HCT116 (cell line): Measurements from ENCODE around the gene TCHP.

ENCODE experiments used
- CBX3 ChIP-seq: IDR thresholded peaks from 2 replicates; pipeline ENCODE4 v1.6.1; 2012; ENCODE audit warnings: low read depth
- CEBPB ChIP-seq: IDR thresholded peaks from 2 replicates; pipeline ENCODE4 v1.6.1; 2012; ENCODE audit warnings: low read depth
- EGR1 ChIP-seq: IDR thresholded peaks from 2 replicates; pipeline ENCODE4 v1.6.1; 2012; ENCODE audit warnings: low read depth
- EZH2 ChIP-seq: fragments of 200-600 bp; sonication (generic); IDR thresholded peaks from 2 replicates; pipeline ENCODE4 v1.6.1; 2017; ENCODE audit warnings: antibody characterized with exemption, mixed run types
- EZH2phosphoT487 ChIP-seq: fragments of 200-600 bp; IDR thresholded peaks from 2 replicates; pipeline ENCODE4 v1.6.1; 2018; ENCODE audit warnings: antibody characterized with exemption, borderline replicate concordance
- JUND ChIP-seq: IDR thresholded peaks from 2 replicates; pipeline ENCODE4 v1.6.1; 2012
- POLR2A ChIP-seq: IDR thresholded peaks from 2 replicates; pipeline ENCODE4 v1.7.0; 2011; ENCODE audit warnings: borderline replicate concordance; ENCODE audit not compliant: insufficient read depth, insufficient read length; ENCODE audit errors: extremely low read depth
- POLR2AphosphoS5 ChIP-seq: IDR thresholded peaks from 2 replicates; pipeline ENCODE4 v1.6.1; 2011; ENCODE audit warnings: mild to moderate bottlenecking, low read depth, low read length, moderate library complexity
- RAD21 ChIP-seq: IDR thresholded peaks from 2 replicates; pipeline ENCODE4 v1.6.1; 2012; ENCODE audit warnings: low read depth, mild to moderate bottlenecking
- ZBTB33 ChIP-seq: IDR thresholded peaks from 2 replicates; pipeline ENCODE4 v1.6.1; 2011; ENCODE audit warnings: mild to moderate bottlenecking, low read length, moderate library complexity; ENCODE audit not compliant: insufficient replicate concordance; ENCODE audit errors: extremely low read depth
- ZNF274 ChIP-seq: fragments of 200-500 bp; sonication (Bioruptor generic); IDR thresholded peaks from 2 replicates; pipeline ENCODE4 v1.6.1; 2014; ENCODE audit warnings: mild to moderate bottlenecking, low read depth, low read length, inconsistent platforms
- TF ChIP-seq, protein P1 (sequence below), 3 experiments: fragments of 200-600 bp in 1 of 3; sonication (generic) in 1 of 3; IDR thresholded peaks in 2 of 3; conservative IDR thresholded peaks in 1 of 3; 2 replicates each; pipeline ENCODE4 v1.5.1; 2012 to 2017; ENCODE audit warnings: low read depth in 2 of 3, low read length in 2 of 3, antibody characterized with exemption in 1 of 3, borderline replicate concordance in 1 of 3, control low read depth in 1 of 3, mild to moderate bottlenecking in 1 of 3, mixed read lengths in 1 of 3, mixed run types in 1 of 3, moderate library complexity in 1 of 3; ENCODE audit not compliant: insufficient read depth in 1 of 3
- TF ChIP-seq, protein P2 (sequence below): IDR thresholded peaks from 2 replicates; pipeline ENCODE4 v1.6.1; 2012

- TF ChIP-seq POLR2A (no peak), CBX3 (no peak), JUND (no peak), CEBPB (no peak), ZBTB33 (no peak), EZH2phosphoT487 (no peak), RAD21 (no peak), POLR2AphosphoS5 (no peak), EZH2 (no peak), EGR1 (no peak), ZNF274 (no peak)
- TF ChIP-seq, protein P1, sequence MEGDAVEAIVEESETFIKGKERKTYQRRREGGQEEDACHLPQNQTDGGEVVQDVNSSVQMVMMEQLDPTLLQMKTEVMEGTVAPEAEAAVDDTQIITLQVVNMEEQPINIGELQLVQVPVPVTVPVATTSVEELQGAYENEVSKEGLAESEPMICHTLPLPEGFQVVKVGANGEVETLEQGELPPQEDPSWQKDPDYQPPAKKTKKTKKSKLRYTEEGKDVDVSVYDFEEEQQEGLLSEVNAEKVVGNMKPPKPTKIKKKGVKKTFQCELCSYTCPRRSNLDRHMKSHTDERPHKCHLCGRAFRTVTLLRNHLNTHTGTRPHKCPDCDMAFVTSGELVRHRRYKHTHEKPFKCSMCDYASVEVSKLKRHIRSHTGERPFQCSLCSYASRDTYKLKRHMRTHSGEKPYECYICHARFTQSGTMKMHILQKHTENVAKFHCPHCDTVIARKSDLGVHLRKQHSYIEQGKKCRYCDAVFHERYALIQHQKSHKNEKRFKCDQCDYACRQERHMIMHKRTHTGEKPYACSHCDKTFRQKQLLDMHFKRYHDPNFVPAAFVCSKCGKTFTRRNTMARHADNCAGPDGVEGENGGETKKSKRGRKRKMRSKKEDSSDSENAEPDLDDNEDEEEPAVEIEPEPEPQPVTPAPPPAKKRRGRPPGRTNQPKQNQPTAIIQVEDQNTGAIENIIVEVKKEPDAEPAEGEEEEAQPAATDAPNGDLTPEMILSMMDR (IDR thresholded peaks at IDR 0.05 in 2 of 3, conservative IDR thresholded peaks at IDR 0.05 in 1 of 3; ENCODE audit: borderline replicate concordance in 1 of 3, insufficient read depth in 1 of 3, low read depth in 2 of 3, low read length in 2 of 3), result no peak
- TF ChIP-seq, protein P2, sequence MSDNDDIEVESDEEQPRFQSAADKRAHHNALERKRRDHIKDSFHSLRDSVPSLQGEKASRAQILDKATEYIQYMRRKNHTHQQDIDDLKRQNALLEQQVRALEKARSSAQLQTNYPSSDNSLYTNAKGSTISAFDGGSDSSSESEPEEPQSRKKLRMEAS, result no peak
Observed at GRCh38 chr12:109939504-109939903, 39.4 kb downstream of the TCHP start.
